DMS79 treated with DMSO at 0.1 percent for 48 hours (cell line): Measurements from ENCODE around the gene WNT8B.

Source experiments
- DNase-seq: peaks from one replicate; lab custom pipeline; 2025; lab: John Stamatoyannopoulos, UW

WNT8B gene

GRCh38 chr10:100483876-100484666 lies 21.3 kb downstream of the WNT8B start:
- DNase-seq: no peak

- DNase-seq: no peak
These were observed 22.6 kb downstream of the WNT8B start for GRCh38 chr10:100485366-100485765.

GRCh38 chr10:100485801-100486495 lies 23.1 kb downstream of the WNT8B start:
- DNase-seq: no peak

GRCh38 chr10:100487529-100487928 lies 24.7 kb downstream of the WNT8B start:
- no peak for DNase-seq

GRCh38 chr10:100489396-100489795 lies 26.6 kb downstream of the WNT8B start:
- DNase-seq: no peak

GRCh38 chr10:100490531-100490930 lies 27.7 kb downstream of the WNT8B start:
- no peak for DNase-seq

- no peak for DNase-seq
These were observed 33.8 kb downstream of the WNT8B start for GRCh38 chr10:100496567-100496966.

- no peak for DNase-seq
These were observed 35.2 kb downstream of the WNT8B start for GRCh38 chr10:100498059-100498458.

GRCh38 chr10:100501423-100501822 lies 38.6 kb downstream of the WNT8B start:
- no peak for DNase-seq

GRCh38 chr10:100502926-100503494 lies 40.2 kb downstream of the WNT8B start:
- DNase-seq: no peak

GRCh38 chr10:100504096-100504495 lies 41.3 kb downstream of the WNT8B start:
- no peak for DNase-seq

- no peak for DNase-seq
These were observed 42.4 kb downstream of the WNT8B start for GRCh38 chr10:100505164-100505563.

- DNase-seq: no peak
These were observed 44.0 kb downstream of the WNT8B start for GRCh38 chr10:100506596-100507356.

- no peak for DNase-seq
These were observed 44.5 kb downstream of the WNT8B start for GRCh38 chr10:100507357-100507732.

- no peak for DNase-seq
These were observed 45.5 kb downstream of the WNT8B start for GRCh38 chr10:100508266-100508665.

GRCh38 chr10:100508691-100509150 lies 45.9 kb downstream of the WNT8B start:
- no peak for DNase-seq

GRCh38 chr10:100509241-100509840 lies 46.5 kb downstream of the WNT8B start:
- no peak for DNase-seq

- DNase-seq: no peak
These were observed 47.9 kb downstream of the WNT8B start for GRCh38 chr10:100510533-100511308.

- no peak for DNase-seq
These were observed 52.8 kb downstream of the WNT8B start for GRCh38 chr10:100515612-100516011.

GRCh38 chr10:100516847-100517246 lies 54.0 kb downstream of the WNT8B start:
- no peak for DNase-seq

- DNase-seq: peak; percentile 31
These were observed 56.0 kb downstream of the WNT8B start for GRCh38 chr10:100518761-100519241.
